ENCODE measurements around the gene SPTSSA.
"Not testable (repeated sequence)": the region's sequence is repeated elsewhere in the genome, so short reads cannot be mapped to it uniquely, and the experiment has no call there.

SPTSSA gene

GRCh38 chr14:34462132-34462893 lies at the start of gene SPTSSA:
Gene SPTSSA, minus strand, starts transcription at chr14:34462240. Its CDS starts 33 bp downstream, at chr14:34462207.
- ATAC-seq = peak; percentile 96 to 97

GRCh38 chr14:34507884-34508283 lies 45.8 kb upstream of the SPTSSA start:
- no peak for ATAC-seq

- no peak for ATAC-seq
Measured at GRCh38 chr14:34507459-34507858, 45.4 kb upstream of the SPTSSA start.

- not testable (repeated sequence) for ATAC-seq
Measured at GRCh38 chr14:34505124-34505491, 43.1 kb upstream of the SPTSSA start.

GRCh38 chr14:34504027-34504426 lies 42.0 kb upstream of the SPTSSA start:
- ATAC-seq = not testable (repeated sequence)

GRCh38 chr14:34502545-34503225 lies 40.6 kb upstream of the SPTSSA start:
- ATAC-seq = no peak

- no peak for ATAC-seq
Measured at GRCh38 chr14:34502001-34502400, 40.0 kb upstream of the SPTSSA start.

GRCh38 chr14:34501004-34501580 lies 39.1 kb upstream of the SPTSSA start:
- ATAC-seq = no peak

GRCh38 chr14:34498684-34499412 lies 36.8 kb upstream of the SPTSSA start:
- no peak for ATAC-seq

- ATAC-seq = no peak
Measured at GRCh38 chr14:34496679-34497513, 34.9 kb upstream of the SPTSSA start.

GRCh38 chr14:34496007-34496678 lies 34.1 kb upstream of the SPTSSA start:
- no peak for ATAC-seq

- no peak for ATAC-seq
Measured at GRCh38 chr14:34489324-34489723, 27.3 kb upstream of the SPTSSA start.

- ATAC-seq = no peak
Measured at GRCh38 chr14:34488528-34488927, 26.5 kb upstream of the SPTSSA start.

- ATAC-seq = no peak
Measured at GRCh38 chr14:34484726-34485125, 22.7 kb upstream of the SPTSSA start.

GRCh38 chr14:34482463-34482862 lies 20.4 kb upstream of the SPTSSA start:
- no peak for ATAC-seq

- no peak for ATAC-seq
Measured at GRCh38 chr14:34479694-34480093, 17.7 kb upstream of the SPTSSA start.

- no peak for ATAC-seq
Measured at GRCh38 chr14:34478261-34478660, 16.2 kb upstream of the SPTSSA start.

- ATAC-seq = not testable (repeated sequence)
Measured at GRCh38 chr14:34476036-34476435, 14.0 kb upstream of the SPTSSA start.

GRCh38 chr14:34475163-34475562 lies 13.1 kb upstream of the SPTSSA start:
- ATAC-seq = no peak

- ATAC-seq = no peak
Measured at GRCh38 chr14:34474187-34474679, 12.2 kb upstream of the SPTSSA start.

GRCh38 chr14:34472706-34473279 lies 10.8 kb upstream of the SPTSSA start:
- no peak for ATAC-seq
